WTC11 (cell line): ENCODE measurements around the gene LYPD6B. TPM values are rescaled to one million over a fixed set of nuclear protein-coding genes. Genes with fewer than 3 reads are reported as not detected.
A peak's percentile ranks its signal among the peaks of the same experiment; 100 is the strongest.

ENCODE experiments used
- ATAC-seq: fragments of 200-7000 bp; cut with Tn5 transposase; 2 replicates; pipeline ENCODE4 v1.10.0; 2021; ENCODE audit warnings: mild to moderate bottlenecking, moderate library complexity
- CTCF ChIA-PET: fragments of 300-600 bp; sonication (Branson Sonifier 250); formaldehyde crosslinking; loops from one replicate; lab custom pipeline; 2021; ENCODE audit warnings: antibody characterized with exemption; lab: Charles Lee
- POLR2A ChIA-PET: fragments of 350-600 bp; sonication (Branson Sonifier 250); formaldehyde crosslinking; loops from one replicate; lab custom pipeline; 2021; ENCODE audit warnings: antibody characterized with exemption; lab: Charles Lee
- DNase-seq: peaks from one replicate; pipeline ENCODE4 v3.0.0; 2021; ENCODE audit warnings: low spot score
- H3K27ac Mint-ChIP-seq: 2 replicates; pipeline ENCODE4 v1.8.0; 2021; ENCODE audit warnings: mixed read lengths
- H3K27me3 Mint-ChIP-seq: 2 replicates; pipeline ENCODE4 v1.8.0; 2021; ENCODE audit warnings: low read depth, mild to moderate bottlenecking, moderate library complexity, mixed read lengths
- H3K36me3 Mint-ChIP-seq: 2 replicates; pipeline ENCODE4 v1.8.0; 2021; ENCODE audit warnings: mixed read lengths
- H3K4me1 Mint-ChIP-seq: 2 replicates; pipeline ENCODE4 v1.8.0; 2022; ENCODE audit warnings: mixed read lengths
- H3K4me3 Mint-ChIP-seq: 2 replicates; pipeline ENCODE4 v1.8.0; 2021; ENCODE audit warnings: mild to moderate bottlenecking, moderate library complexity, mixed read lengths
- H3K9me3 Mint-ChIP-seq: 2 replicates; pipeline ENCODE4 v1.8.0; 2021; ENCODE audit warnings: mixed read lengths
- ATF2 ChIP-seq: sonication (generic); formaldehyde crosslinking; IDR thresholded peaks from 2 replicates; pipeline ENCODE4 v1.8.1; 2022; ENCODE audit warnings: low read depth, missing genetic modification reagents, borderline replicate concordance
- CREB1 ChIP-seq: sonication (generic); formaldehyde crosslinking; IDR thresholded peaks from 2 replicates; pipeline ENCODE4 v1.8.0; 2023; ENCODE audit warnings: mild to moderate bottlenecking, missing genetic modification reagents
- E2F5 ChIP-seq: sonication (generic); formaldehyde crosslinking; IDR thresholded peaks from 2 replicates; pipeline ENCODE4 v1.8.1; 2022; ENCODE audit warnings: mild to moderate bottlenecking, moderate library complexity, missing genetic modification reagents
- EMX1 ChIP-seq: fragments of 250-450 bp; sonication (Bioruptor Pico); IDR thresholded peaks from 2 replicates; pipeline ENCODE4 v1.8.0; 2021; ENCODE audit warnings: mild to moderate bottlenecking
- FOXK1 ChIP-seq: sonication (generic); formaldehyde crosslinking; IDR thresholded peaks from 2 replicates; pipeline ENCODE4 v1.8.0; 2022; ENCODE audit warnings: mild to moderate bottlenecking, moderate library complexity, missing genetic modification reagents
- FOXP1 ChIP-seq: sonication (generic); formaldehyde crosslinking; IDR thresholded peaks from 2 replicates; pipeline ENCODE4 v1.8.0; 2022; ENCODE audit warnings: missing genetic modification reagents, mild to moderate bottlenecking, moderate library complexity, borderline replicate concordance
- HMGXB4 ChIP-seq: sonication (generic); formaldehyde crosslinking; IDR thresholded peaks from 2 replicates; pipeline ENCODE4 v1.8.1; 2023; ENCODE audit warnings: mild to moderate bottlenecking, moderate library complexity, missing genetic modification reagents
- IRF1 ChIP-seq: sonication (generic); formaldehyde crosslinking; IDR thresholded peaks from 2 replicates; pipeline ENCODE4 v1.8.0; 2023; ENCODE audit warnings: missing genetic modification reagents
- JAZF1 ChIP-seq: fragments of 250-450 bp; sonication (Bioruptor Pico); IDR thresholded peaks from 2 replicates; pipeline ENCODE4 v1.9.0; 2021; ENCODE audit warnings: moderate library complexity, mild to moderate bottlenecking, inconsistent platforms
- MXD4 ChIP-seq: fragments of 250-450 bp; sonication (Bioruptor Pico); IDR thresholded peaks from 2 replicates; pipeline ENCODE4 v1.8.0; 2021; ENCODE audit warnings: mild to moderate bottlenecking, moderate library complexity, borderline replicate concordance
- NR1H2 ChIP-seq: sonication (generic); formaldehyde crosslinking; IDR thresholded peaks from 2 replicates; pipeline ENCODE4 v1.9.0; 2021; ENCODE audit warnings: mild to moderate bottlenecking, moderate library complexity, missing genetic modification reagents
- OVOL2 ChIP-seq: fragments of 250-450 bp; sonication (Bioruptor Pico); IDR thresholded peaks from 2 replicates; pipeline ENCODE4 v1.9.0; 2021; ENCODE audit warnings: mild to moderate bottlenecking, borderline replicate concordance
- RORB ChIP-seq: fragments of 250-450 bp; sonication (Bioruptor Pico); IDR thresholded peaks from 2 replicates; pipeline ENCODE4 v1.9.0; 2021; ENCODE audit warnings: mild to moderate bottlenecking
- ZMAT4 ChIP-seq: fragments of 250-450 bp; sonication (Bioruptor Pico); IDR thresholded peaks from 2 replicates; pipeline ENCODE4 v1.9.0; 2021; ENCODE audit warnings: mild to moderate bottlenecking
- ZNF121 ChIP-seq: sonication (generic); formaldehyde crosslinking; IDR thresholded peaks from 2 replicates; pipeline ENCODE4 v1.8.0; 2023; ENCODE audit warnings: missing genetic modification reagents
- total RNA-seq: library from RNA; stranded (reverse); gene quantifications from 3 replicates; pipeline ENCODE4 v1.2.3, GENCODE V29; 2021

LYPD6B gene
- total RNA-seq, 1 experiment from 2014 or later, result 1.6 TPM

- TF ChIP-seq MXD4 (no peak), ATF2 (CRISPR knock-in tag) (no peak), ZMAT4 (CRISPR knock-in tag) (no peak), FOXK1 (CRISPR knock-in tag) (no peak)
These were observed 31.5 kb upstream of the LYPD6B start (continued) for GRCh38 chr2:149006883-149007543.

- Mint-ChIP-seq H3K4me3 (no peak overlapping the region), H3K9me3 (peaks cover 6% of the 10 kb centered on the region), H3K27ac (no peak overlapping the region)
- no peak for ATAC-seq
- CTCF ChIA-PET, result interaction anchor here (2.4 kb wide), 1 partner anchor 9 kb away, joined by 11 read pairs; no protein-coding TSS in a partner anchor
- TF ChIP-seq JAZF1 (CRISPR knock-in tag) (no peak), RORB (no peak), NR1H2 (CRISPR knock-in tag) (no peak), E2F5 (CRISPR knock-in tag) (no peak), FOXP1 (no peak), EMX1 (CRISPR knock-in tag) (no peak), IRF1 (CRISPR knock-in tag) (no peak), CREB1 (no peak), OVOL2 (no peak)
- TF ChIP-seq, all 79 proteins: peak for 0
- Mint-ChIP-seq H3K4me1 (peaks cover 27% of the 10 kb centered on the region), H3K27me3 (no peaks in the 10 kb centered on the region), H3K36me3 (peaks cover 76% of the 10 kb centered on the region)
- POLR2A ChIA-PET, result interaction anchor here (0.7 kb wide), 1 partner anchor 33 kb away, joined by 4 read pairs; no protein-coding TSS in a partner anchor
- DNase-seq, result no peak
These were observed 30.1 kb upstream of the LYPD6B start for GRCh38 chr2:149008381-149008780.

- DNase-seq (no peak), ATAC-seq (no peak; the same call in 1 of the 2 replicates)
- ChIA-PET POLR2A (no interaction called here), CTCF (interaction anchor here (0.8 to 1.0 kb wide), 2 partner anchors 7 to 8 kb away, joined by 3 to 5 read pairs; no protein-coding TSS in a partner anchor)
- Mint-ChIP-seq H3K27ac (peak overlapping the region; percentile 81), H3K4me3 (no peak overlapping the region), H3K36me3 (peaks cover 68% of the 10 kb centered on the region), H3K27me3 (no peaks in the 10 kb centered on the region), H3K4me1 (peaks cover 24% of the 10 kb centered on the region), H3K9me3 (no peaks in the 10 kb centered on the region)
- TF ChIP-seq HMGXB4 (CRISPR knock-in tag) (no peak), ZNF121 (peak; percentile 46; the same call in 1 of the 2 replicates)
These were observed 28.7 kb upstream of the LYPD6B start for GRCh38 chr2:149009576-149010461.
